Mesenchymal stem cell (in vitro differentiated cells and primary cell): ENCODE results near the gene ZNF84. TPM values are rescaled to one million over a fixed set of nuclear protein-coding genes. Genes with fewer than 3 reads are reported as not detected.

Source experiments
- small RNA-seq: library from polyadenylated mRNA; stranded (forward); fragments of <200 nt; extraction: miRNeasy Mini kit (QIAGEN cat#:217004); gene quantifications from one replicate; pipeline ENCODE3, GENCODE V24; 2013; ENCODE audit warnings: low read depth

ZNF84 gene

Small RNA genes lying within 50 kb of the gene (small RNA-seq; reads per million reads assigned to genes)
- gene RNU4ATAC12P = not detected
